ENCODE data around the gene TBC1D21. TPM values are rescaled to one million over a fixed set of nuclear protein-coding genes. Genes with fewer than 3 reads are reported as not detected.

The TBC1D21 gene
- total and polyA plus RNA-seq, 3 donors (not counting 1 experiment from before 2014, with no cell fraction given): not detected

Other genes starting within 250 kb of the TBC1D21 start
- gene NPTN, start 240.2 kb upstream of the TBC1D21 start, total RNA-seq: 100 to 1,000 TPM; 118 to 143 TPM
- gene NPTN, start 240.2 kb upstream of the TBC1D21 start, polyA plus RNA-seq: 206 TPM
- 100 to 1,000 TPM in 1 of 2 donors, 10 to 100 TPM in 1; 50.5 to 110 TPM for gene CD276, start 189.2 kb upstream of the TBC1D21 start, total RNA-seq
- gene CD276, start 189.2 kb upstream of the TBC1D21 start, polyA plus RNA-seq: 128 TPM
- 1 to 10 TPM in 1 of 2 donors, under 1 TPM in 1; 0.33 to 1.3 TPM for gene INSYN1, start 120.2 kb upstream of the TBC1D21 start, total RNA-seq
- 0.03 TPM for gene INSYN1, start 120.2 kb upstream of the TBC1D21 start, polyA plus RNA-seq
- gene LOXL1, start 52.9 kb downstream of the TBC1D21 start, total RNA-seq: 10 to 100 TPM in 1 of 2 donors, 1 to 10 TPM in 1; 5.0 to 23.0 TPM
- 18.7 TPM for gene LOXL1, start 52.9 kb downstream of the TBC1D21 start, polyA plus RNA-seq
- 10 to 100 TPM; 14.0 to 15.3 TPM for gene STOML1, start 118.7 kb downstream of the TBC1D21 start, total RNA-seq
- 10.9 TPM for gene STOML1, start 118.7 kb downstream of the TBC1D21 start, polyA plus RNA-seq
- 10 to 100 TPM; 38.7 to 55.5 TPM for gene PML, start 121.2 kb downstream of the TBC1D21 start, total RNA-seq
- gene PML, start 121.2 kb downstream of the TBC1D21 start, polyA plus RNA-seq: 16.8 TPM
- gene GOLGA6A, start 209.0 kb downstream of the TBC1D21 start, total RNA-seq: not detected
- gene GOLGA6A, start 209.0 kb downstream of the TBC1D21 start, polyA plus RNA-seq: not detected

Measured in mammary epithelial cell (primary cell).